Loucy (cell line): Measurements from ENCODE around the gene SLC45A2.

Experiments
- H2AFZ ChIP-seq: fragments of 200-600 bp; sonication (generic); 2 replicates; pipeline ENCODE4 v1.6.0; 2016; ENCODE audit warnings: antibody characterized with exemption, mild to moderate bottlenecking, low read length, moderate library complexity
- H3F3A ChIP-seq: fragments of 200-600 bp; 2 replicates; pipeline ENCODE4 v1.6.0; 2016; ENCODE audit warnings: antibody characterized with exemption, low read depth, mild to moderate bottlenecking
- H3K27me3 ChIP-seq: fragments of 200-600 bp; sonication (generic); 2 replicates; pipeline ENCODE4 v1.6.1; 2014; ENCODE audit warnings: low read length, mild to moderate bottlenecking; ENCODE audit not compliant: insufficient read depth, poor library complexity, severe bottlenecking
- H3K36me3 ChIP-seq: fragments of 200-600 bp; sonication (generic); 2 replicates; pipeline ENCODE4 v1.6.1; 2016; ENCODE audit warnings: low read length; ENCODE audit not compliant: insufficient read depth
- H3K4me1 ChIP-seq: fragments of 200-600 bp; sonication (generic); 2 replicates; pipeline ENCODE4 v1.5.1; 2014; ENCODE audit warnings: low read length, mild to moderate bottlenecking; ENCODE audit not compliant: insufficient read depth, poor library complexity, severe bottlenecking
- H3K4me2 ChIP-seq: fragments of 200-600 bp; sonication (generic); 2 replicates; pipeline ENCODE4 v1.6.0; 2014; ENCODE audit warnings: antibody characterized with exemption, low read length, low read depth, mild to moderate bottlenecking; ENCODE audit not compliant: poor library complexity, severe bottlenecking
- H3K4me3 ChIP-seq: fragments of 200-600 bp; sonication (generic); 2 replicates; pipeline ENCODE4 v1.5.1; 2014; ENCODE audit warnings: low read length, mild to moderate bottlenecking, mixed read lengths; ENCODE audit not compliant: poor library complexity, severe bottlenecking
- H3K79me2 ChIP-seq: fragments of 200-600 bp; sonication (generic); 2 replicates; pipeline ENCODE4 v1.6.1; 2014; ENCODE audit warnings: low read length; ENCODE audit not compliant: insufficient read depth
- H3K9ac ChIP-seq: fragments of 200-600 bp; sonication (generic); 2 replicates; pipeline ENCODE4 v1.6.0; 2014; ENCODE audit warnings: mild to moderate bottlenecking, low read depth, low read length, moderate library complexity; ENCODE audit not compliant: poor library complexity, severe bottlenecking
- H3K9me2 ChIP-seq: fragments of 200-600 bp; sonication (generic); replicated peaks from 2 replicates; pipeline ENCODE4 v1.6.1; 2016; ENCODE audit warnings: low read depth, low read length, mixed read lengths
- H3K9me3 ChIP-seq: fragments of 200-600 bp; sonication (generic); 2 replicates; pipeline ENCODE4 v1.6.1; 2014; ENCODE audit warnings: mild to moderate bottlenecking, antibody characterized with exemption, low read length, low read depth; ENCODE audit not compliant: insufficient read depth
- H4K20me1 ChIP-seq: fragments of 200-600 bp; sonication (generic); 2 replicates; pipeline ENCODE4 v1.6.0; 2014; ENCODE audit warnings: antibody characterized with exemption, low read length, mild to moderate bottlenecking; ENCODE audit not compliant: insufficient read depth, poor library complexity, severe bottlenecking
- CTCF ChIP-seq: fragments of 200-600 bp; sonication (generic); conservative IDR thresholded peaks from 2 replicates; pipeline ENCODE4 v1.5.1; 2014; ENCODE audit warnings: mild to moderate bottlenecking, antibody characterized with exemption, low read length
- EZH2phosphoT487 ChIP-seq: fragments of 200-600 bp; IDR thresholded peaks from 2 replicates; pipeline ENCODE4 v1.6.1; 2018; ENCODE audit warnings: antibody characterized with exemption, mild to moderate bottlenecking, moderate library complexity, borderline replicate concordance

SLC45A2 gene

GRCh38 chr5:33976307-33976706 is 8.2 kb downstream of the SLC45A2 start:
- no peaks in the 10 kb centered on the region for H3K9me2 ChIP-seq
- no peak for TF ChIP-seq CTCF
- TF ChIP-seq EZH2phosphoT487: no peak
- no peak overlapping the region for H2AFZ ChIP-seq
- no peaks in the 10 kb centered on the region for H3K4me1 ChIP-seq
- no peaks in the 10 kb centered on the region for H4K20me1 ChIP-seq
- H3K9ac ChIP-seq: no peak overlapping the region
- no peaks in the 10 kb centered on the region for H3K79me2 ChIP-seq
- no peaks in the 10 kb centered on the region for H3K36me3 ChIP-seq
- no peaks in the 10 kb centered on the region for H3K9me3 ChIP-seq
- no peak overlapping the region for H3K4me3 ChIP-seq
- H3K4me2 ChIP-seq: no peak overlapping the region
- H3F3A ChIP-seq: no peaks in the 10 kb centered on the region
- H3K27me3 ChIP-seq: no peaks in the 10 kb centered on the region

GRCh38 chr5:33975852-33976251 is 8.6 kb downstream of the SLC45A2 start:
- Histone ChIP-seq H3K4me2 (no peak overlapping the region), H3K9me2 (no peaks in the 10 kb centered on the region), H3K36me3 (no peaks in the 10 kb centered on the region), H2AFZ (no peak overlapping the region), H3K4me3 (no peak overlapping the region), H3K9me3 (no peaks in the 10 kb centered on the region), H3K27me3 (no peaks in the 10 kb centered on the region), H3K79me2 (no peaks in the 10 kb centered on the region), H4K20me1 (no peaks in the 10 kb centered on the region), H3K9ac (no peak overlapping the region), H3K4me1 (no peaks in the 10 kb centered on the region), H3F3A (no peaks in the 10 kb centered on the region)
- TF ChIP-seq EZH2phosphoT487 (no peak), CTCF (no peak)

GRCh38 chr5:33973271-33973670 is 11.2 kb downstream of the SLC45A2 start:
- no peak for TF ChIP-seq EZH2phosphoT487
- Histone ChIP-seq H3K4me3 (no peak overlapping the region), H3K9ac (no peak overlapping the region)

More at GRCh38 chr5:33973271-33973670, 11.2 kb downstream of the SLC45A2 start:
- Histone ChIP-seq H2AFZ (no peak overlapping the region), H3K79me2 (no peaks in the 10 kb centered on the region), H3K36me3 (no peaks in the 10 kb centered on the region), H3K4me2 (no peak overlapping the region), H3K9me3 (no peaks in the 10 kb centered on the region), H3K9me2 (no peaks in the 10 kb centered on the region), H3K4me1 (no peaks in the 10 kb centered on the region), H3K27me3 (no peaks in the 10 kb centered on the region), H3F3A (no peaks in the 10 kb centered on the region), H4K20me1 (no peaks in the 10 kb centered on the region)
